Esophagus squamous epithelium (tissue), 5 donors: ENCODE results near the gene CTSW. TPM values are rescaled to one million over a fixed set of nuclear protein-coding genes. Genes with fewer than 3 reads are reported as not detected.

Source experiments
- DNase-seq: peaks from one replicate; lab custom pipeline; 2025; lab: John Stamatoyannopoulos, UW
- H3K27ac ChIP-seq, 4 donors: fragments of 200-600 bp; sonication (generic); one replicate each; pipeline ENCODE4 v1.5.1; 2016 to 2019; ENCODE audit warnings: mild to moderate bottlenecking in 1 of 4
- H3K27me3 ChIP-seq, 4 donors: fragments of 200-600 bp; sonication (generic); 1 replicate in 3 of 4; 2 replicates in 1 of 4; pipeline versions ENCODE4 v1.5.1 to v1.6.0; 2017 to 2021; ENCODE audit warnings: antibody characterized with exemption in 1 of 4
- H3K36me3 ChIP-seq, 3 donors: fragments of 200-600 bp; sonication (generic); one replicate each; pipeline ENCODE4 v1.5.1; 2016 to 2019
- H3K4me1 ChIP-seq, 3 donors: fragments of 200-600 bp; sonication (generic); one replicate each; pipeline ENCODE4 v1.5.1; 2017 to 2019
- H3K4me3 ChIP-seq, 4 donors: fragments of 200-600 bp; sonication (generic); 1 replicate in 3 of 4; 2 replicates in 1 of 4; pipeline ENCODE4 v1.5.1; 2016 to 2019; ENCODE audit warnings: mild to moderate bottlenecking in 2 of 4, moderate library complexity in 1 of 4
- H3K9me3 ChIP-seq, 3 donors: fragments of 200-600 bp; sonication (generic); one replicate each; pipeline ENCODE4 v1.5.1; 2016 to 2019
- CTCF ChIP-seq, 6 experiments: fragments of 450-650 bp in 4 of 6; fragments of 200-600 bp in 2 of 6; sonication (generic) in 2 of 6; IDR thresholded peaks; one replicate each; pipeline ENCODE4 v1.5.1; 2016 to 2019; ENCODE audit warnings: antibody characterized with exemption in 6 of 6, mild to moderate bottlenecking in 4 of 6, moderate library complexity in 4 of 6
- POLR2A ChIP-seq, 4 donors: fragments of 450-650 bp; IDR thresholded peaks; one replicate each; pipeline ENCODE4 v1.6.1; 2017; ENCODE audit warnings: antibody characterized with exemption in 4 of 4, mild to moderate bottlenecking in 4 of 4, moderate library complexity in 3 of 4
- WGBS, 2 donors: methylation state at CpG; one replicate each; pipeline ENCODE4 v1.1.5; 2018; 5-methylcytosine and 5-hydroxymethylcytosine counted together
- intact Hi-C: fragments of 100-400 bp; cut with DNase I; formaldehyde crosslinking; loops from one replicate; pipeline ENCODE4 v1.15.0; 2022
- total RNA-seq, 4 donors: library from RNA; depleted of rRNA; stranded (reverse); fragments of >200 nt; gene quantifications; one replicate each; pipeline ENCODE4 v1.1.0, GENCODE V29; 2016
- donor health status: DM: yes; HTN: yes; CAD: no.

The CTSW gene
- total RNA-seq, 4 donors from 2014 or later: 0.21 to 3.6 (median 1.8) TPM

GRCh38 chr11:65927904-65928397 is 48.3 kb downstream of the CTSW start:
- peaks cover 0 to 20% (median 0%) of the 10 kb centered on the region in 3 donors for H3K36me3 ChIP-seq
- intact Hi-C loops: no loop called here
- H3K4me1 ChIP-seq: peaks cover 0 to 4% (median 0%) of the 10 kb centered on the region in 3 donors
- no peak for DNase-seq
- 39 to 49% methylated on average over 8 of the region's 9 CpGs for WGBS, 2 donors
- no peaks in the 10 kb centered on the region for H3K9me3 ChIP-seq
- TF ChIP-seq CTCF (IDR thresholded peaks at IDR 0.05): no peak
- TF ChIP-seq POLR2A (IDR thresholded peaks at IDR 0.05): no peak
- H3K27me3 ChIP-seq: peaks cover 0 to 4% (median 0%) of the 10 kb centered on the region in 4 donors
- peak overlapping the region in 2 of 4 donors; percentile 8 to 40 for H3K4me3 ChIP-seq
- H3K27ac ChIP-seq: peak overlapping the region in 3 of 4 donors; percentile 27 to 79 (median 66)

- WGBS, 2 donors: 54 to 62% methylated on average over 6 of the region's 6 CpGs
- Histone ChIP-seq H3K27me3 (peaks cover 0 to 11% (median 0%) of the 10 kb centered on the region in 4 donors), H3K4me1 (no peaks in the 10 kb centered on the region), H3K36me3 (peaks cover 0 to 13% (median 0%) of the 10 kb centered on the region in 3 donors), H3K27ac (no peak overlapping the region), H3K9me3 (no peaks in the 10 kb centered on the region), H3K4me3 (no peak overlapping the region)
- DNase-seq: no peak
- intact Hi-C loops: no loop called here
- no peak for TF ChIP-seq POLR2A (IDR thresholded peaks at IDR 0.05)
- TF ChIP-seq CTCF (IDR thresholded peaks at IDR 0.05): no peak
Observed at GRCh38 chr11:65928667-65929066, 49.0 kb downstream of the CTSW start.

GRCh38 chr11:65931773-65932557 is 52.3 kb downstream of the CTSW start:
- Histone ChIP-seq H3K4me3 (no peak overlapping the region), H3K4me1 (no peaks in the 10 kb centered on the region), H3K36me3 (no peaks in the 10 kb centered on the region), H3K9me3 (no peaks in the 10 kb centered on the region), H3K27me3 (peaks cover 0 to 17% (median 0%) of the 10 kb centered on the region in 4 donors), H3K27ac (no peak overlapping the region)
- 54 to 59% methylated on average over 9 to 10 of the region's 13 CpGs for WGBS, 2 donors
- TF ChIP-seq POLR2A (IDR thresholded peaks at IDR 0.05) (no peak), CTCF (IDR thresholded peaks at IDR 0.05) (no peak)
- intact Hi-C loops: no loop called here
- DNase-seq: no peak

- Histone ChIP-seq H3K9me3 (no peaks in the 10 kb centered on the region), H3K36me3 (no peaks in the 10 kb centered on the region), H3K4me3 (no peak overlapping the region), H3K4me1 (no peaks in the 10 kb centered on the region), H3K27ac (no peak overlapping the region), H3K27me3 (peaks cover 0 to 22% (median 0%) of the 10 kb centered on the region in 4 donors)
- no peak for DNase-seq
- intact Hi-C loops: no loop called here
- 30 to 45% methylated on average over 9 of the region's 9 CpGs for WGBS, 2 donors
- TF ChIP-seq CTCF (IDR thresholded peaks at IDR 0.05): no peak
- no peak for TF ChIP-seq POLR2A (IDR thresholded peaks at IDR 0.05)
Observed at GRCh38 chr11:65932558-65932919, 52.9 kb downstream of the CTSW start.

Other genes with a start within 250 kb of the CTSW start
- gene SIPA1, start 241.7 kb upstream of the CTSW start, total RNA-seq: 10 to 100 TPM in 3 of 4 donors, 1 to 10 TPM in 1; 7.8 to 29.2 (median 27.5) TPM
- 10 to 100 TPM; 29.4 to 49.4 (median 47.5) TPM for gene RELA, start 216.9 kb upstream of the CTSW start, total RNA-seq
- gene KAT5, start 167.6 kb upstream of the CTSW start, total RNA-seq: 10 to 100 TPM; 38.2 to 64.7 (median 51.1) TPM
- gene RNASEH2C, start 159.0 kb upstream of the CTSW start, total RNA-seq: 10 to 100 TPM; 39.9 to 59.5 (median 50.8) TPM
- 10 to 100 TPM; 16.4 to 38.5 (median 23.3) TPM for gene AP5B1, start 98.9 kb upstream of the CTSW start, total RNA-seq
- 10 to 100 TPM; 26.5 to 90.9 (median 55.3) TPM for gene OVOL1, start 92.8 kb upstream of the CTSW start, total RNA-seq
- under 1 TPM in 1 of 4 donors, not detected in 3; 0.38 TPM for gene SNX32, start 45.9 kb upstream of the CTSW start, total RNA-seq
- 100 to 1,000 TPM; 453 to 833 (median 750) TPM for gene CFL1, start 21.7 kb upstream of the CTSW start, total RNA-seq
- 10 to 100 TPM; 17.6 to 36.2 (median 31.1) TPM for gene MUS81, start 19.4 kb upstream of the CTSW start, total RNA-seq
- gene EFEMP2, start 7.0 kb upstream of the CTSW start, total RNA-seq: 10 to 100 TPM in 2 of 4 donors, 1 to 10 TPM in 2; 3.6 to 29.0 (median 10.2) TPM
- 10 to 100 TPM; 35.7 to 60.1 (median 38.4) TPM for gene FIBP, start 8.6 kb downstream of the CTSW start, total RNA-seq
- 10 to 100 TPM; 16.0 to 34.3 (median 28.0) TPM for gene CCDC85B, start 10.8 kb downstream of the CTSW start, total RNA-seq
- 10 to 100 TPM; 11.9 to 72.7 (median 35.6) TPM for gene FOSL1, start 20.6 kb downstream of the CTSW start, total RNA-seq
- 10 to 100 TPM in 2 of 4 donors, 1 to 10 TPM in 2; 5.8 to 15.6 (median 10.6) TPM for gene C11orf68, start 39.2 kb downstream of the CTSW start, total RNA-seq
- gene DRAP1, start 39.6 kb downstream of the CTSW start, total RNA-seq: 100 to 1,000 TPM in 1 of 4 donors, 10 to 100 TPM in 3; 69.6 to 138 (median 76.8) TPM
- not detected for gene TSGA10IP, start 65.6 kb downstream of the CTSW start, total RNA-seq
- 10 to 100 TPM; 27.6 to 35.0 (median 33.1) TPM for gene SART1, start 81.9 kb downstream of the CTSW start, total RNA-seq
- 10 to 100 TPM; 24.7 to 43.2 (median 30.0) TPM for gene EIF1AD, start 122.3 kb downstream of the CTSW start, total RNA-seq
- gene BANF1, start 122.7 kb downstream of the CTSW start, total RNA-seq: 10 to 100 TPM; 29.1 to 52.3 (median 41.9) TPM
- gene CST6, start 132.2 kb downstream of the CTSW start, total RNA-seq: 10 to 100 TPM; 14.6 to 58.5 (median 15.1) TPM
- not detected for gene CATSPER1, start 146.6 kb downstream of the CTSW start, total RNA-seq
- gene GAL3ST3, start 169.3 kb downstream of the CTSW start, total RNA-seq: not detected
- 100 to 1,000 TPM in 1 of 4 donors, 10 to 100 TPM in 3; 87.8 to 112 (median 93.5) TPM for gene SF3B2, start 172.5 kb downstream of the CTSW start, total RNA-seq
- gene PACS1, start 190.4 kb downstream of the CTSW start, total RNA-seq: 10 to 100 TPM; 17.9 to 37.6 (median 25.4) TPM